Gastrocnemius medialis (tissue), 4 donors: ENCODE measurements around the gene GP9. TPM values are rescaled to one million over a fixed set of nuclear protein-coding genes. Genes with fewer than 3 reads are reported as not detected.

ENCODE experiments used
- total RNA-seq, 4 donors: library from RNA; depleted of rRNA; stranded (reverse); fragments of >200 nt; gene quantifications; one replicate each; pipeline versions ENCODE4 v1.1.0 to v1.2.3, GENCODE V29; 2016

GP9 gene
- total RNA-seq, 4 donors from 2014 or later: 0.42 TPM; not detected in 3

Other genes with a start within 250 kb of the GP9 start
- 10 to 100 TPM; 26.3 to 43.0 (median 37.5) TPM for gene ACAD9, start 181.2 kb upstream of the GP9 start, total RNA-seq
- under 1 TPM in 3 of 4 donors, not detected in 1; 0.07 to 0.34 (median 0.20) TPM for gene CFAP92, start 66.7 kb upstream of the GP9 start, total RNA-seq
- 1 to 10 TPM in 1 of 4 donors, under 1 TPM in 3; 0.26 to 1.2 (median 0.45) TPM for gene EFCC1, start 59.5 kb upstream of the GP9 start, total RNA-seq
- gene RAB43, start 61.0 kb downstream of the GP9 start, total RNA-seq: 1 to 10 TPM; 1.1 to 3.9 (median 2.5) TPM
- 10 to 100 TPM; 19.6 to 34.9 (median 22.3) TPM for gene ISY1, start 100.3 kb downstream of the GP9 start, total RNA-seq
- gene CNBP, start 123.1 kb downstream of the GP9 start, total RNA-seq: 1,000 to 10,000 TPM in 2 of 4 donors, 100 to 1,000 TPM in 2; 784 to 1,263 (median 979) TPM
- 100 to 1,000 TPM in 1 of 4 donors, 10 to 100 TPM in 3; 59.7 to 101 (median 79.8) TPM for gene COPG1, start 188.8 kb downstream of the GP9 start, total RNA-seq
- gene HMCES, start 218.1 kb downstream of the GP9 start, total RNA-seq: 10 to 100 TPM; 24.7 to 35.2 (median 29.5) TPM